GM18517 (cell line): ENCODE data around the gene VASH1.

ENCODE experiments used
- ATAC-seq: cut with Tn5 transposase; IDR thresholded peaks from one replicate; pipeline ENCODE4 v1.9.1; 2021; ENCODE audit warnings: mild to moderate bottlenecking, moderate library complexity; ENCODE audit not compliant: unreplicated experiment

VASH1 gene

DNA sequence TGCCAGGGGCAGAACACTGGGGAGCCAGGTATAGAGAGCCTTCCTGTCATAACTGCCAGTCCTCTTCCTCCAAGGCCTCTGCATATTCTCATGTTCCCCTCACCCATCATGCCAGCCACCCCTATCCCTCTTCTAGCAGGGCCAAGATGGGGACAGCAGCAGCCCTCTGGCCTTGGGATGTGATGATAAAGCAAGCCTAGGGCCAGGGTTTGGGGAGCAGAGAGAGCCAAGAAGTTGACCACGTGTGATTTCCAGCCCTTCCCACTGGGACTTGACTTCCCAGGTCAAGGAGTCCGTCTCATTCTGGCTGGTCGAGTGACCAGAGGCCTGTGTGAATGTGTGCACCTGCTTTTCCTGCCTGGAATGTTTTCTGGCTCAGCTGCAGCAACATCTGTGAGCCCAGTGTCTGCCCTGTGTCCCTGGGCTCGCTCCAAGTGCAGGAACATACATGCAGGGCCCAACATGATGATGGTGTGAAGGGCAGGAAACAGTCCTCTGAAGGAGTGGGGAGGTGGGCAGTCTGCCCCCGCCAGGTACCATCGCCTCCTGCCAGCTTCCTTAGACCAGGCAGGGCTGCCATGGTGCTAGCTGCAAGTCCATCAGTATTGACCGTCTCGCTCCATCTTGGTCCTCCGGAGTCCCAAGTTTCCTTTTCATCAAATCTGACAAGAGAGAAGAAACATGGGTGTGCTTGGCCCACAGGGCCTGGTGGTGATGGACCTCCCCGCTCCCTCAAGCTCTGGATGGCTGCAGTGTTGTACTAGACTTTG lies 21.0 kb downstream of the VASH1 start:
- no peak for ATAC-seq

DNA sequence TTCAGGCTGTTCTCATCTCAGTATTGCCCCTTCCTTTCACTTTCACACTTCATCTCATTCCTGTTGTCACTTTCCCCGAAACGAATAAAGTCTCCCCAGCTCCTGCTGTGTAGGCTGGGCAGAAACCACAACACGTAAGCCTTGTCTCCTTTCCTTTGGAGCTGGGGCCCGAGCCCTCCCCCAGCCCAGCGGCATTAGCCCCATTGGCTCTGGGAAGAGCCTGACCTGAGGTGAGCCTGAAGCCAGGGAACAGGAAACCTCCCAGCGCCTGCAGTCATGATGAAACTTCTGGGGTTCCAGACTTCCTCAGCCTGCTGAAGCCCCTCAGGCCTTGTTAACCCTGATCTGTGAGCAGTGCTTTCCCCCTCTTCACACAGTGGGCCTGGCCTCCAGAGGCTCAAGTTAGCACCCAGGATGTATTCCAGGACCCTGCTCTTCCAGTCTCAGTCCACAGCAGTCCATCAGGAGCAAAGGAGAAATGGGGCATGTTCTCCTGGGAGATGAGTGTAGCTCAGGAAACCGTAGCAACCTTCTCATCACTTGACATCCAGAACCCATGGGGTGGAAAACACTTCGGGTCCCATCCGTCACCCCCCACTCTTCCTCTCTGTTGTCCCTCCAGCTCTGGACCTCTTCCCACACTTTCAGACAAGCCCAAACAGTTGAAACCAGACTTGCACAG lies 21.8 kb downstream of the VASH1 start:
- ATAC-seq = no peak

DNA sequence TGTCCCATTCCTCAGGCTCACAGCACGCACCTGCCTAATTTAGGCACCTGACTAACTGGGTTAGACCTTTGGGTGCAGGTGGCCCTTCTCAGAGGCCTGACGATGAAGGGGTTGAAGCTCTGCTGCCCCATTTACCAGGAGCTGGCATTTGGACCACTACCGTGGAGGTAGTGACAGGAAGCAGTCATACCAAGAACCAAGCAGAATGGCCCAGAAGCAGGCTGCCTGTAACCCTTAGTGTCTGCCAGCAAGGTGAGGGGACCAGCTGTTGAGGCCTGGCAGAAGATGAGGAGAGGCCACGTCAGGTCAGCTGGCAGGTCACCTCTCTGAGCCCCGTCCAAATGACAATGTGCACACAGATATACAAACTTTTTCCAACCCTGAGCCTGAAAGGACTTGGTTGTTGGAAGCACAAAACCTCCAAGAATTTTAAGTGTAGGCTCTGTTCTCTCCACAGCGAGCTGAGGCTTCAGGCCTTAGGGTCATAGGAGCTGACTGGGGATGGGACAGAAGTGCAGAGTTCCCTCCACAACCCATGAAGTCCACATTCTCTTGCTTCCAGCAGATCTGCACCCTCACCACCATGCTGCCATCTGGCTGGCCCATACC lies 23.1 kb downstream of the VASH1 start:
- ATAC-seq = no peak

DNA sequence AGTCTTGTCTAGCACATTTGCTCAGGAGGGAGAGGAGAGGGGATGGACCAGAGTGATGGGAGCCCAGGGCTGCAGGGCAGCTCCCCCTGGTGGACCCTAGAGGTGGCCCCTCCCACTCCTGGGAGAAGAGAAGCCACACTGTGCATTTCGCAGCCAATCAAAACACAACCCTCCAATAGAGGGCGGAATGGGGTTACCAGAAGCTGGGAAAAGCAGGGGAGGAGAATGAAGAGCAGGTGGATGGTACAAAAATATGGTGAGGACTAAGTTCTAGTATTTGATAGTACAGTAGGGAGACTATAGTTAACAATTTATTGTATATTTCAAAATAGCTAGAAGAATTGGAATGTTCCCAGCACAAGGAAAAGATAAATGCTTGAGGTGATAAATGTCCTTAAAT lies 23.6 kb downstream of the VASH1 start:
- no peak for ATAC-seq

DNA sequence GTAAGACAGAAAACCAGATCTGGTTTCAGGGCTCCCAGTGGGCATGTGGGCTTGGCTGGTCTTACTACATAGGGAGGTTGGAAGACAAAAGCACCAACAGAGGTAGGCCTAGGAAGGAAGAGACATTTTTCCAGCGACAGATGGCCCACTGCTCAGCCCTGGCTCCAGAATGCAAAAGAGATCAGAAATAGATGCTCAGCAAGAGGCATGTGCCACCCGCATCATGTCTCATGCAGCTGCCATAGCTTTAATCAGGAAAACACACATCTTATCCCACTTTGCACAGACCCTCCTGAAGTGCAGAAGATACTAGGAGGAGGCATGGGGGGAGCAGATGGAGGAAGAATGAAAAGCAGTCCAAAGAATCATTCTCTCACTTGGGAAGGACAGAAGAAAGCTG lies 25.3 kb downstream of the VASH1 start:
- no peak for ATAC-seq

DNA sequence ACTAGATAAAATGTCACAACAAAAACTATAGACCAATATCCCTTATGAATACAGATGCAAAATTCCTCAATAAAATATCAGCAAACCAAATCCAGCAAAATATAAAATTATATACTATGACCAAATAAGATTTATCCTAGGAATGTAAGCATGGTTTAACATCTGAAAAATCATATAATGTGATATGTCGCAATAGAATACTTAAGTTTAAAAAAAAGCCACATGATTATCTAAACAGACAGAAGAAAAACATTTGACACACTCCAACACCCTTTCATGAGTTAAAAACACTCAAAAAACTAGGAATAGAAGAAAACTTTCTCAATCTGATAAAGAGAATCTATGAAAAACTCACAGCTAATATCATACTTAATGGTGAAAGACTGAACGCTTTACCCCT lies 31.2 kb downstream of the VASH1 start:
- ATAC-seq = no peak

DNA sequence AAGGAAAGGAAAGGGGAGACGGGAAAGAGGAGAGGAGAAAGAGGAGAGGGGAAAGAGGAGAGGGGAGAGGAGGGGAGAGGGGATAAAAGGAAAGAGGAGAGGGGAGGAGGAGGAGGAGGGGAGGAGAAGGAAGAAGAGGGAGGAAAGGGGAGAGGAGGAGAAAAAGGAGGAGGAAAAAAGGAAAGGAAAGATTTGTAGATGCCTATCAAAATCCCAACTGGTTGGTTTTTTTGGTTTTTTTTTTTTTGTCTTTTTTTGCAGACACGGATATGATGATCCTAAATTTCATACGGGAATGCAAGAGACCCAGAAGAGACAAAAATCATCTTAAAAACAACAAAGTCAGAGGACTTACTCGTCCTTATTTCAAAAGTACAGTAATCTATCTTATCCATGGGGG lies 32.1 kb downstream of the VASH1 start:
- no peak for ATAC-seq

DNA sequence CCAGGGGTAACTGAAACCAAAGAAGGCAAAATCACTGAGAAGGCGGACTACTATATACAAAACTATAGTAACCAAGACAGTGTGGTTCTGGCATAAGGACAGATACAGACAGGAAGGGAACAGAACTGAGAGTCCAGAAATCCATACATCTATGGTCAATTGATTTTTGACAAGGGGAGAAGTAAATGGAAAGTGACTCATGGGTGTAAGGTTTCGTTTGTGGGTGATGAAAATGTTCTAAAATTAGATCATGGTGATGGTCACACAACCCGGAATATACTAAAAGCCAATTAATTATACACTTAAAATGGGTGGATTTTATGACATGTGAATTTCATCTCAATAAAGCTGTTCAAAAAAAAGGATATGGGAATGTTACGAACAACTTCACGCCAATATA lies 32.7 kb downstream of the VASH1 start:
- no peak for ATAC-seq

DNA sequence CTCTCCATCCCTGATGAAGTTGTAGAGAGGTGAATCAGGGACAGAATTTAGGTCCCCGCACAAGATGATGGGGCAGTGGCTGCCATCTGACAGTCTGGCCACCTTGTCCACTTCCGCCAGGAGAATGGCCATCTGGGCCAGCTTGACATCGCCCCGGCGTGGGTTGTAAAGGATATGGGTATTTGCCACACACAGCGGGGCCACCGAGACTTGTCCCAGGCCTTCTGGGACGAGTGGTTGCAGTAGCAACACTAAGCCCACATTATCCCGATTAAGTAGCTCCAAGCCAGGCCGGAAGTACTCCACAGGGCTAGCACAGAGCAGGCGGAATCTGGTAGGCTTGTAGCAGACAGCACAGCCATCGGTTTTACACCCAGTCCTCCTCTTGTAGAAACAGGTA lies 45.2 kb downstream of the VASH1 start:
- no peak for ATAC-seq

DNA sequence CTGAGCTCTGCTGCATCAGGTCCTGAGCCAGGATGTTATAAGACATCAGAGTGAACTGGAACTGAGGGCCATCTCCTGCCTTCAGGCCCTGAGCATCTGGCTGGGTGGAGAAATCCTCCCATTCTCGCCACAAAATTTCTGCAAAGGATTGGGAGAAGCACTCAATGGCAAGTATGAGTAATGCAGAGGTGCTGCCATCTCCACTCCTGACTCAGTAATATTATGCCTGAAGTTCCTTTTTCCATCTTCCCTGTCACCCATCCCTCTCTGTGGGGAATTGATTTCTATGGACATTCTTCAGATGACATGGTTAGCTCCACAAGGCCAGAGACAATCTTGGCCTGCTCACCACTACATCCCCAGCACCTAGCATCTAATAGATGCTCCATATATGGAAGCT lies 46.7 kb downstream of the VASH1 start:
- no peak for ATAC-seq

DNA sequence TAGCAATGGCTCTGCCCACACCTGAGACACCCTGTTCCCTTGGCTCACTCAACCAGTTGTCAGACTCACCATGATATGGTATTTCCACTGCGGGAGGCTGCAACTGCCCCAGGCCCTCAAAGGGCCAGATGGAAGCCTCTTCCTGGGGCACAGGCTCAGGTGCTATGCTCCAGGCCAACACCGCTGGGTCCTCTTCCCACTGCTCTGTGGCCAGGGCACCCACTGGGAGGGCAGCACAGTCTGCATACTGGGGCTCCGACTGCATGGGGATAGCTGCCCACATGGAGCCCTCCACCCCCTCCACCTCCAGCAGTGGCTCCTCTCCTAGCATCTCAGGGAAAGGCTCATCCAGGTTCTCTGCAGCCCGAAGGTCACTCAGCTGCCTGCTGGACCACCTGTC lies 47.7 kb downstream of the VASH1 start:
- no peak for ATAC-seq

DNA sequence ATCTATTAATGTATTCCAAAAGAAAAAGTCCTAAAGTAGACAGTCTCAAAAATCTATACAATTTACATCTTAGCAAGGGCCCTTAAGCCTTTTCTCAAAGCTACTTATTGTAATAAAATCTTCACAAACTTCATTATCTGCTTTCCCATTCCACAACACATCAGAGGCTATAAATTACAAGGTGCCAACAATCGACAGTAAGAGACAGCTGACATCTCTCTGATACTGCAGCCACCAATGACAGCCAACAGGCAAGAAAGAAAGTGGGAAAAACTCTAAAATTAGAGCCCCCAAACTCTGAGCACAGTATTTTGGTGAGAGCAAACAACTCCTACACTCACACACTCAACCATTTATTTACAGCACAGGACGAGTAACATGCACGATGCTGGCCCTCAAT lies 49.3 kb downstream of the VASH1 start:
- no peak for ATAC-seq

DNA sequence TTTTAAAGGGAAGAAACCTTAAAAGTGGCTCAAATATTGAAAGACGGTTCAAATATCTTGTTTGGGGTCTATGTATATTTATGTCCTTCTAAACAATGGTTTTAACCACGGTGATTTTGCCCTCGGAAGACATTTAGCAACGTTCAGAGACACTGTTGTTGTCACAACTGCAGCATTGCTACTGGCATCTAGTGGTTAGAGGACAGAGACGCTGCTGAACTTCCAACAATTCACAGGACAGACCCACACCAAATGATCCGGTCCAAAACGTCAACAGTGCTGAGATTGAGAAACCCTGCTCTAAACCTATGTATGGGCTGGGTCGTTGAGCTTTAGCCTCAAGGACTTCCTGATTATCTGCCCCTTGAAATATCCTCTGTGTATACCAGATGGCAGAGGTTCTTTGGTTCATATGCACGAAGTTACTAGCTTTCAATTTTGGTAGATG lies 49.7 kb downstream of the VASH1 start:
- no peak for ATAC-seq

DNA sequence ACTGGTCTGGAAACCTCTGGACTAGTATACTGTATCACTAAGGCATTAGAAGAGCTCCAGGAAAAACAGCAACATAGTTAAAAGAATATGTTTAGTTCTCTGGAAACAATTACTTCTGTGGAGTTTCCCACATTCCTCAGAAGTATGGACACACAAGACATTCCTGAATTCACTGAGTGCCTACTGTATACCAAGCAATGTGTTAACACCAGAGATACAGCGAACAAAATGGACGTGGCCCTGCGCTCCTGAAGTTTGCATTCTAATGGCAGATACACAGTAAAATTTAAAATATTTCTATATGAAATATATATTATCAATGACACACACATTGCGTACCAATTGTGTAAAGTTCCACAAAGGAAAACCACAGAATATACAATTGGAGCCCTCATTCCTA lies 50.3 kb downstream of the VASH1 start:
- ATAC-seq = no peak

DNA sequence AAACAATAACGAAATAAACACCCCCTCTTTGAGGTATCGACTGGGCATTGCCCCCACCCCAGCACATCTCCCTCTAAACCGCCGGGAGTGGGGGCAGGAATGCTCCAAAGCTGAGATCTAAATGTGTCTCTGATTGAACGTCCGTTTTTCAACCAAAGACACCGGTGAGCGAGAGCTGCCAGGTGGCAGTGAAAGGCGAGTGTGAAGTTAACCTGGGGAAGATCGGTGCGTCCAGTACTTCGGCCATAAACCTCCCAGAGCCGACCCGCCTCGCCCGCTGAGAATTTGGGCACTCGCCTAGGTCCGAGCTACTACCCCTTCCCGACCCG lies 50.8 kb downstream of the VASH1 start:
- ATAC-seq = peak; percentile 26

DNA sequence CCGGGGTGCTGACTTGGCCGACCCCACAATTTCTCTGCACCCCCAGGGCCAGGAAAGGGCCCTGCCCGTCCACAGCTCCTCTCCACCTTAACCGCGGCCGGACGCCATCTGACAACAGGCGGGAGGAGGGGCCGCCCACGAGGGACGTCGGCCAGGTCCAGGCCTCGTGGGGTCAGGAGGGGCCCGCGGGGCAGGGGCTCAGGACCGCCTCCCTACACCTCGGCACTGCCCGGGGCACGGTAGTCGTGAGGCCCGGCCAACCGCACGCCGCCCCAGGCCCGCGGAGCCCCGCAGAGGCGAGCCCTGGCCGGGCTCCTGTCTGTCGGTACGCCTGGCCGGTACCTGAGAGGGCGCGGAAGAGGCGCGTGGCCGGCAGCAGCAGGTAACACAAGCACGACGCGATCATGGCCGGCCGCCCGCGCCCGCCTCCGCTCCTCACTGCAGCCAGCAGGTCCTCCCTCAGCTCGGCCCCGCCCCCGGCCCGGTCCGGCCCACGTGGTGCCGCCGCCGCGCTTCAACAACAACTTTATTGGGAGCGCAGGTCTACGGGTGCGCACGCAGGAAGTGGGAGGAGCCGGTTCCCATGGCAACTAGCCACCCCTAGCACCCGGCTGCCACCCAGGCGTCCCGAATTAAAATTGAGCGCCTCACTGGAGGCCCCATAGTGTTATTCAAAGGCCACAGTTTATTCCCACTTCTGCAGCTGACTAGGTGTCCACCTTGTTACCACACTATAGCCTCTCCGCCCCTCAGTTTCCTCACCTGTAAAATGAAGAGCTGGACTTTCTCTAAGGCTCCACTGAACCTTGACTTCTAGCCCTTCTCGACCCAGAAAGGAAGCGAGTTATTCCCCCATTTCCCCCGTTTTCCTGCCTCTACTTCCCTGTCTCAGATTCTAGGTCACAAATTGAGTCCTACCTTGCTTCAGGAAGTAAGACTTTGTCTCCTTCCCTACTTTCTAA lies 51.4 kb downstream of the VASH1 start, which contains the start of gene ANGEL1:
Gene ANGEL1, minus strand, starts transcription at position 461 of the 962 bp plus-strand sequence. Its CDS starts 55 bp downstream, at position 406.
- ATAC-seq = peak; percentile 84

DNA sequence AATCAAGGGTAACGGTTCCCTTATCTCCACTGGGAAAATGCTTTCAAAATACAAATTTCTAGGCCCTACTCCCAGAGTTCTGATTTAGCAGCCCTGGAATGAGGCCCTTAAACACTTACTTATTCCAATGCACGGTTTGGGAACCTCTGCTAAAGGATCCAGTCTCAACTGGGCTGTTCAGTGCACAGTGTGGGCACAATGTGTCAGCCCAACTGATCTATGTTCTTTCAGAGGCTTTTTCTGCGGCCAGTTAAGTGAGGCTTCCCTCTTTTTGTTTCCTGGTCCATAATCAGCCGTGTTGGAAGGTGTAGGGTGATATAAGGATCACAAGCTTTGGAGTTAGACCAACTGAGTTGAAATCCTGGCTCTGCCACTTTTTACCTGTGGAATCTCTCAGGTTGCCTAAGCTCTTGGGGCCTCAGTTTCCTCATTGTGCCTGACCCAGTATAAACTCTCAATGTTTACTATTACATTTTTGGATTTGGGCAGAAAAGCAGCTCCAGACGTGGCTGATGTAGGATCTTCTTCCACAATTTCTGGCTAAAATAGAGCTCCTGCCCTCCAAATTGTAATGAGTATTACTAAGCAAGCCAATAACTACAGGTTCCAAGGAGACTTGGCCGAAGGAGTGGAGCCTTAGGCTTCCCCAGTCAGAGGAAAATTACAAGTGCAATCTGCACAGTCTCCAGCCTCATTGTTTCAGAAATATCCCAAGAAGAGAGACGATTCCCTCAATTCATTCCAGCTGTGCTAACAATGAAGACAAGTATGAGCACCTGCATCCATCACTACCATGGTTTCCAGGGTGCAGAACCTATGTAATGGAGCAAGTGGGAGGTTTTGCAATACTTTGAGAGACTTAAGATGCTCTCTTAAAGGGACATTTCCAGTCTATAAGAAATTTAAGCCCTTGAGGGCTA lies 53.7 kb downstream of the VASH1 start:
- no peak for ATAC-seq

DNA sequence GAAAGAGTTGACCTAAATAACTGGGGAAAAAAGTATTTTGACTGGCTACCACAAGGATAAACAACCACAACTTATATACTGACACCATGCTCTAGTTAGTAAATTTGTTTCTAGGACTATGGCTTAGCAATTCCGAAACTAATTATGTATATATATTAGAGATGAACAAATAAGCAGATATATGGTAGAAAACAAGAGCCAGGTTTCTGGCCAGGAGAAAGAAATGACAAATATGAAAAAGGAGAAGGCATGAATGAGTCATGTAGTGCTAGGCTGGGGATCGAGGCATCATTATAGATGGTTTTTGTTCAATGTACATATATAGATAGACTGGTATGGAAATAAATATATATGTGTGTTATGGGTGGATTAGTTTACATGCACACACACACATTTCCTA lies 59.4 kb downstream of the VASH1 start:
- ATAC-seq = no peak

DNA sequence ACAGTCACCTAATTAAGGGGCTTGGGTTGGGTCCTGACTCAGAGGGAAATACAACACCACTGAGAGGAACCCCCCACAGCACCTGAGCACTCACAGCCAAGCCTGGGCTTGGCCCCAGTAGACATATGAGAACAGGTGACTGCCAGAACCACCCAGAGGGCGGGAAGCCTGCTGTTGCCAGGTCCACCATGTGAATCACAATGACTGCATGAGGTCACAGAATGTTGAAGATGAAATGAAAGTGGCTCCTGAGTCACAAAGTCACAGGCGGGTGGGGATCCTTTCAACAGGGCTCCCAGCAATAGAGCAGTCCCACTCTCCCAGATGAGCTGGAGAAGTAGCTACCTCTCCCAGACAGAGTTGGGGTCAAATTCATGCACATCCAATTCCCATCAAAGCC lies 64.9 kb downstream of the VASH1 start, which contains the start of gene LRRC74A:
Gene LRRC74A, plus strand, starts transcription at position 287 of the 400 bp plus-strand sequence. CDS start 290 bp downstream, outside the sequence.
- ATAC-seq = no peak
